Neural cell (in vitro differentiated cells): ENCODE measurements around the gene IZUMO1R. TPM values are rescaled to one million over a fixed set of nuclear protein-coding genes. Genes with fewer than 3 reads are reported as not detected.

Experiments used
- polyA plus RNA-seq: library from polyadenylated mRNA; depleted of rRNA; stranded (reverse); fragments of >200 nt; gene quantifications from 2 replicates; pipeline ENCODE4 v1.2.3, GENCODE V29; 2014

The IZUMO1R gene
- polyA plus RNA-seq, 1 donor from 2014 or later: not detected

Other genes starting within 250 kb of the IZUMO1R start
- 48.0 and 58.8 TPM in 2 replicates for gene PANX1, start 175.7 kb upstream of the IZUMO1R start, polyA plus RNA-seq
- gene GPR83, start 96.8 kb downstream of the IZUMO1R start, polyA plus RNA-seq: 0.37 and 0.74 TPM in 2 replicates
- gene MRE11, start 189.3 kb downstream of the IZUMO1R start, polyA plus RNA-seq: 4.3 and 5.1 TPM in 2 replicates
- gene ANKRD49, start 189.4 kb downstream of the IZUMO1R start, polyA plus RNA-seq: 49.2 and 54.6 TPM in 2 replicates
- gene C11orf97, start 207.9 kb downstream of the IZUMO1R start, polyA plus RNA-seq: 0.47 TPM in 1 of 2 replicates, not detected in the other
- 0.62 and 1.1 TPM in 2 replicates for gene FUT4, start 239.3 kb downstream of the IZUMO1R start, polyA plus RNA-seq